PC-3 (cell line): Measurements from ENCODE around the gene ZDHHC16. TPM values are rescaled to one million over a fixed set of nuclear protein-coding genes. Genes with fewer than 3 reads are reported as not detected.
"Not testable (repeated sequence)": the region's sequence is repeated elsewhere in the genome, so short reads cannot be mapped to it uniquely, and the experiment has no call there.

ENCODE experiments used
- ATAC-seq: fragments of 200-7000 bp; cut with Tn5 transposase; 2 replicates; pipeline ENCODE4 v1.9.1; 2020; ENCODE audit warnings: mild to moderate bottlenecking, moderate library complexity
- BruUV-seq: library from RNA; stranded (reverse); fragments of 400-500 nt; replicated peaks from 2 replicates; lab custom pipeline; 2021; lab: Mats Ljungman, UMichigan
- CTCF ChIA-PET: fragments of 300-600 bp; sonication (Branson Sonifier 250); formaldehyde crosslinking; loops from one replicate; lab custom pipeline; 2022; ENCODE audit warnings: antibody characterized with exemption; lab: Charles Lee
- POLR2A ChIA-PET: fragments of 300-600 bp; sonication (Branson Sonifier 250); formaldehyde crosslinking; loops from one replicate; lab custom pipeline; 2022; ENCODE audit warnings: antibody characterized with exemption; ENCODE audit not compliant: unreplicated experiment; lab: Charles Lee
- DNase-seq: peaks from one replicate; pipeline ENCODE4 v3.0.0-alpha.2; 2015
- H2AFZ ChIP-seq: fragments of 300-600 bp; sonication (generic); 2 replicates; pipeline ENCODE4 v1.6.0; 2016; ENCODE audit warnings: antibody characterized with exemption, low read length
- H3F3A ChIP-seq: fragments of 300-600 bp; sonication (generic); one replicate; pipeline ENCODE4 v1.6.0; 2017; ENCODE audit warnings: antibody characterized with exemption, low read length, control low read depth, mild to moderate bottlenecking; ENCODE audit not compliant: unreplicated experiment
- H3K27ac ChIP-seq: fragments of 300-600 bp; sonication (generic); 2 replicates; pipeline ENCODE4 v1.5.1; 2016; ENCODE audit warnings: mild to moderate bottlenecking, low read length
- H3K27me3 ChIP-seq: fragments of 300-600 bp; sonication (generic); 2 replicates; pipeline ENCODE4 v1.6.1; 2016; ENCODE audit warnings: low read length, mixed read lengths
- H3K36me3 ChIP-seq: fragments of 300-600 bp; sonication (generic); 2 replicates; pipeline ENCODE4 v1.6.1; 2016; ENCODE audit warnings: low read depth, mixed run types, low read length, mixed read lengths
- H3K4me1 ChIP-seq: fragments of 300-600 bp; sonication (generic); 2 replicates; pipeline ENCODE4 v1.5.1; 2016; ENCODE audit warnings: low read length; ENCODE audit not compliant: insufficient read depth
- H3K4me2 ChIP-seq: fragments of 300-600 bp; sonication (generic); 2 replicates; pipeline ENCODE4 v1.6.0; 2016; ENCODE audit warnings: low read length
- H3K4me3 ChIP-seq: fragments of 300-600 bp; sonication (generic); 2 replicates; pipeline ENCODE4 v1.5.1; 2016; ENCODE audit warnings: mild to moderate bottlenecking, low read length, mixed read lengths
- H3K79me2 ChIP-seq: fragments of 300-600 bp; sonication (generic); 2 replicates; pipeline ENCODE4 v1.6.1; 2017; ENCODE audit warnings: low read length, mixed read lengths
- H3K9ac ChIP-seq: fragments of 300-600 bp; sonication (generic); 2 replicates; pipeline ENCODE4 v1.6.0; 2016; ENCODE audit warnings: mild to moderate bottlenecking, low read length
- H3K9me2 ChIP-seq: fragments of 300-600 bp; sonication (generic); replicated peaks from 2 replicates; pipeline ENCODE4 v1.6.1; 2016; ENCODE audit warnings: mixed run types, low read length, mixed read lengths
- H3K9me3 ChIP-seq: fragments of 300-600 bp; sonication (generic); 2 replicates; pipeline ENCODE4 v1.6.1; 2016; ENCODE audit warnings: low read length, mixed read lengths
- H4K20me1 ChIP-seq: fragments of 300-600 bp; sonication (generic); 2 replicates; pipeline ENCODE4 v1.6.1; 2016; ENCODE audit warnings: low read length, mixed read lengths
- EZH2 ChIP-seq: fragments of 300-600 bp; sonication (generic); IDR thresholded peaks from one replicate; pipeline ENCODE4 v1.6.1; 2017; ENCODE audit warnings: antibody characterized with exemption, mild to moderate bottlenecking, low read length; ENCODE audit not compliant: unreplicated experiment
- EZH2phosphoT487 ChIP-seq: fragments of 300-600 bp; sonication (generic); IDR thresholded peaks from 2 replicates; pipeline ENCODE4 v1.6.1; 2018; ENCODE audit warnings: mild to moderate bottlenecking, antibody characterized with exemption, low read length, borderline replicate concordance
- intact Hi-C: fragments of 100-400 bp; cut with micrococcal nuclease; formaldehyde crosslinking; loops from 2 replicates; pipeline ENCODE4 v1.9.0; 2023
- total RNA-seq: library from RNA; depleted of rRNA; stranded (reverse); fragments of >200 nt; gene quantifications from 2 replicates; pipeline ENCODE4 v1.2.3, GENCODE V29; 2014
- TF ChIP-seq, protein P1 (sequence below): fragments of 300-600 bp; sonication (generic); conservative IDR thresholded peaks from 2 replicates; pipeline ENCODE4 v1.5.1; 2017; ENCODE audit warnings: antibody characterized with exemption, low read depth, mild to moderate bottlenecking, low read length

Gene ZDHHC16
- total RNA-seq, 1 experiment from 2014 or later, result 35.1 TPM

- BruUV-seq, result no TSS peak
- no peak overlapping the region for H3K4me2 ChIP-seq
- H3K27me3 ChIP-seq, result no peaks in the 10 kb centered on the region
- intact Hi-C loops, result no loop called here
- H3K9me3 ChIP-seq, result no peaks in the 10 kb centered on the region
- no peaks in the 10 kb centered on the region for H4K20me1 ChIP-seq
- TF ChIP-seq EZH2, result no peak
- no peak for TF ChIP-seq EZH2phosphoT487
- TF ChIP-seq, protein P1, sequence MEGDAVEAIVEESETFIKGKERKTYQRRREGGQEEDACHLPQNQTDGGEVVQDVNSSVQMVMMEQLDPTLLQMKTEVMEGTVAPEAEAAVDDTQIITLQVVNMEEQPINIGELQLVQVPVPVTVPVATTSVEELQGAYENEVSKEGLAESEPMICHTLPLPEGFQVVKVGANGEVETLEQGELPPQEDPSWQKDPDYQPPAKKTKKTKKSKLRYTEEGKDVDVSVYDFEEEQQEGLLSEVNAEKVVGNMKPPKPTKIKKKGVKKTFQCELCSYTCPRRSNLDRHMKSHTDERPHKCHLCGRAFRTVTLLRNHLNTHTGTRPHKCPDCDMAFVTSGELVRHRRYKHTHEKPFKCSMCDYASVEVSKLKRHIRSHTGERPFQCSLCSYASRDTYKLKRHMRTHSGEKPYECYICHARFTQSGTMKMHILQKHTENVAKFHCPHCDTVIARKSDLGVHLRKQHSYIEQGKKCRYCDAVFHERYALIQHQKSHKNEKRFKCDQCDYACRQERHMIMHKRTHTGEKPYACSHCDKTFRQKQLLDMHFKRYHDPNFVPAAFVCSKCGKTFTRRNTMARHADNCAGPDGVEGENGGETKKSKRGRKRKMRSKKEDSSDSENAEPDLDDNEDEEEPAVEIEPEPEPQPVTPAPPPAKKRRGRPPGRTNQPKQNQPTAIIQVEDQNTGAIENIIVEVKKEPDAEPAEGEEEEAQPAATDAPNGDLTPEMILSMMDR, result no peak
- no peak overlapping the region for H3K27ac ChIP-seq
- no peak for ATAC-seq
- H3F3A ChIP-seq, result no peaks in the 10 kb centered on the region
- no peak for DNase-seq
- H3K79me2 ChIP-seq, result peaks cover 18% of the 10 kb centered on the region
- POLR2A ChIA-PET, result no interaction called here
- H3K4me3 ChIP-seq, result no peak overlapping the region
- CTCF ChIA-PET, result no interaction called here
- H2AFZ ChIP-seq, result no peak overlapping the region
- no peak overlapping the region for H3K9ac ChIP-seq
- H3K9me2 ChIP-seq, result no peaks in the 10 kb centered on the region
- no peaks in the 10 kb centered on the region for H3K36me3 ChIP-seq
- peaks cover 21% of the 10 kb centered on the region for H3K4me1 ChIP-seq
Observed at GRCh38 chr10:97404044-97404443, 41.9 kb upstream of the ZDHHC16 start.

DNA sequence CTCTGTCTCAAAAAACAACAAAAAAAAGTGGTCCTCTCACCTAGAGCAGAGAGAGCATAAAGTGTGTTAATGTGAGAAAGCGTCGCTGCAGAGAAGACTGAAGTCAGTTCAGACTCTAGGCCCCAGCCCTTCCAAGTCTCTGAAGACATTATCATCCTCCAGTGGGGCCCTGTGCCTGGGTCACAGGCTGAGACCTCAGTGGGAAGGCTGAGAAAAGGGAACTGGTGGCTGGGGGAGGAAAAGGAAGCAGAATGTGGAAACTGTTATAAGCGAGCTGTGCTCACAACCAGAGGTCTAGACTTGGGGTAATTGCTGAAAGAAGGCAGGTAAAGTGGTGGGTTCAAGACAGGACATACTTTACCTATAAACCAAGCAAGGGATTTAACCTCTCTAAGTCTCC is 39.9 kb upstream of the ZDHHC16 start:
- intact Hi-C loops, result loop anchor here (2.0 kb wide), 2 partner anchors 21 to 207 kb away; partner anchors contain the start of gene PGAM1
- ATAC-seq (no peak), DNase-seq (no peak)
- POLR2A ChIA-PET, result no interaction called here
- H3F3A ChIP-seq, result no peaks in the 10 kb centered on the region
- no peak overlapping the region for H3K9ac ChIP-seq
- CTCF ChIA-PET, result no interaction called here
- H3K27ac ChIP-seq, result no peak overlapping the region
- no TSS peak for BruUV-seq
- no peaks in the 10 kb centered on the region for H4K20me1 ChIP-seq
- no peaks in the 10 kb centered on the region for H3K36me3 ChIP-seq
- peaks cover 21% of the 10 kb centered on the region for H3K4me1 ChIP-seq
- peaks cover under 1% of the 10 kb centered on the region; the same call in 1 of the 2 replicates for H3K79me2 ChIP-seq
- H3K4me3 ChIP-seq, result no peak overlapping the region
- no peaks in the 10 kb centered on the region for H3K27me3 ChIP-seq
- TF ChIP-seq, protein P1, result no peak
- no peak for TF ChIP-seq EZH2phosphoT487
- no peak for TF ChIP-seq EZH2
- H3K4me2 ChIP-seq, result no peak overlapping the region
- H3K9me2 ChIP-seq, result no peaks in the 10 kb centered on the region
- H3K9me3 ChIP-seq, result no peaks in the 10 kb centered on the region
- no peak overlapping the region for H2AFZ ChIP-seq

DNA sequence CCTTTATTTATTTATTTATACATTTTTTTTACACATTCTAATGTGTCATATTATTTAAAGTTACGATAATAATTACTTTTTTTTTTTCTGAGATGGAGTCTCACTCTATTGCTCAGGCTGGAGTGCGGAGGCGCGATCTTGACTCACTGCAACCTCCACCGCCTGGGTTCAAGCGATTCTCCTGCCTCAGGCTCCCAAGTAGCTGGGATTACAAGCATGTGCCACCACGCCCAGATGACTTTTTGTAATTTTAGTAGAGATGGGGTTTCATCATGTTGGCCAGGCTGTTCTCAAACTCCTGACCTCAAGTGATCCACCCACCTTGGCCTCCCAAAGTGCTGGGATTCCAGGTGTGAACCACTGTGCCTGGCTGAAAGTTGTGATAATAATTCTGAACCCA is 39.5 kb upstream of the ZDHHC16 start:
- H3K27ac ChIP-seq, ATAC-seq, H3K9ac ChIP-seq, H3K36me3 ChIP-seq, H2AFZ ChIP-seq, H3K4me3 ChIP-seq, H3F3A ChIP-seq, H3K4me2 ChIP-seq, H3K27me3 ChIP-seq, H3K9me2 ChIP-seq, DNase-seq, H3K9me3 ChIP-seq, H4K20me1 ChIP-seq, BruUV-seq, H3K79me2 ChIP-seq, CTCF ChIA-PET: not testable (repeated sequence)
- H3K4me1 ChIP-seq, result peaks cover 19% of the 10 kb centered on the region
- intact Hi-C loops, result loop anchor here (2.0 kb wide), 2 partner anchors 20 to 206 kb away; partner anchors contain the start of gene PGAM1
- POLR2A ChIA-PET, result interaction anchor here (0.7 kb wide), 1 partner anchor 22 kb away, joined by 3 read pairs; no protein-coding TSS in a partner anchor
